Heart left ventricle (tissue), 16 donors: Measurements from ENCODE around the gene ARAP1. TPM values are rescaled to one million over a fixed set of nuclear protein-coding genes. Genes with fewer than 3 reads are reported as not detected.

Experiments used
- ATAC-seq, 4 donors: fragments of 200-7000 bp; cut with Tn5 transposase; one replicate each; pipeline ENCODE4 v1.9.1; 2020 to 2022; ENCODE audit warnings: moderate library complexity in 4 of 4, mild to moderate bottlenecking in 3 of 4, moderate number of reproducible peaks in 1 of 4
- DNase-seq, 5 donors: peaks; one replicate each; pipeline ENCODE4 v3.0.0-alpha.2; 2020
- H3K27ac ChIP-seq, 12 donors: fragments of 200-600 bp; sonication (generic) in 4 of 12; one replicate each; pipeline versions ENCODE4 v1.5.0 to v1.8.0; 2016 to 2022; ENCODE audit warnings: mild to moderate bottlenecking in 2 of 12
- H3K27me3 ChIP-seq, 9 donors: fragments of 200-600 bp; sonication (generic) in 2 of 9; one replicate each; pipeline versions ENCODE4 v1.5.1 to v1.8.0; 2016 to 2022; ENCODE audit warnings: mild to moderate bottlenecking in 3 of 9
- H3K36me3 ChIP-seq, 9 donors: fragments of 200-600 bp; sonication (generic) in 2 of 9; one replicate each; pipeline versions ENCODE4 v1.5.0 to v1.8.0; 2018 to 2022; ENCODE audit warnings: mild to moderate bottlenecking in 2 of 9
- H3K4me1 ChIP-seq, 12 donors: fragments of 200-600 bp; sonication (generic) in 4 of 12; one replicate each; pipeline versions ENCODE4 v1.5.0 to v1.8.0; 2016 to 2022; ENCODE audit warnings: mild to moderate bottlenecking in 3 of 12
- H3K4me3 ChIP-seq, 12 donors: fragments of 200-600 bp; sonication (generic) in 4 of 12; one replicate each; pipeline versions ENCODE4 v1.5.0 to v1.8.0; 2017 to 2022; ENCODE audit warnings: mild to moderate bottlenecking in 9 of 12, moderate library complexity in 4 of 12
- H3K9me3 ChIP-seq, 12 donors: fragments of 200-600 bp; sonication (generic) in 4 of 12; one replicate each; pipeline versions ENCODE4 v1.5.0 to v1.8.0; 2016 to 2022; ENCODE audit warnings: mild to moderate bottlenecking in 1 of 12
- CTCF ChIP-seq, 12 donors: fragments of 200-600 bp; sonication (generic) in 4 of 12; IDR thresholded peaks; one replicate each; pipeline versions ENCODE4 v1.5.0 to v1.8.0; 2018 to 2022; ENCODE audit warnings: antibody characterized with exemption in 12 of 12, mild to moderate bottlenecking in 5 of 12
- POLR2A ChIP-seq, 2 donors: fragments of 450-650 bp; IDR thresholded peaks; one replicate each; pipeline ENCODE4 v1.6.1; 2017; ENCODE audit warnings: antibody characterized with exemption in 2 of 2, mild to moderate bottlenecking in 2 of 2, moderate library complexity in 2 of 2
- whole genome bisulfite sequencing, 4 donors: extraction: QIAGEN DNeasy Blood & Tissue Kit in 2 of 4; methylation state at CpG; one replicate each; pipeline versions ENCODE4 v1.1.5 to v1.1.7; 2013 to 2018; 5-methylcytosine and 5-hydroxymethylcytosine counted together
- intact Hi-C, 10 donors: fragments of 100-400 bp; cut with DNase I; formaldehyde crosslinking; loops; one replicate each; pipeline versions ENCODE4 v1.11.1 to v1.14.2; 2022
- polyA plus RNA-seq, 2 donors: library from polyadenylated mRNA; stranded (reverse); fragments of 200-250 nt; gene quantifications; one replicate each; pipeline ENCODE4 v1.2.3, GENCODE V29; 2013
- total RNA-seq, 9 donors: library from RNA; depleted of rRNA in 2 of 9; stranded (reverse); fragments of >200 nt in 2 of 9; fragmentation: NEBNext Ultra II Directional in 3 of 9; extraction: Animal tissue kit (Norgen Biotek cat#: 25700) in 3 of 9; gene quantifications; one replicate each; pipeline versions ENCODE4 v1.1.0 to v1.2.4, GENCODE V29; 2016 to 2023
- donor health status: ischemic (EF 13 %, LVEDD 7.1; RV severe dilation, severe dysfunction).
- donor health status: healthy with polysubstance abuse.
- donor health status: DM: no; HTN: yes; CAD: no.
- donor health status: DM: no; HTN: no; CAD: no.
- donor health status: ischemic (EF 25% LVEDD 6.9; RV normal size, moderate dysfunction).
- donor health status: ischemic (EF 25% LVEDD 5.7; RV mildly dilated, moderate dysfunction).
- donor health status: healthy.
- donor health status: DM: yes; HTN: yes; CAD: no.
- donor health status: ischemic (EF 35%, LVEDD 5.7; RV mildly dilated, moderate dysfunction).
- donor health status: nonischemic (EF 11% LVEDD 7.7; RV severe dilation, severe dysfunction).
- donor health status: DM: yes; HTN: yes; CAD: no.
- donor health status: PGD.
- donor health status: ischemic (EF 29% LVEDD 5.4; RV normal size, mild dysfunction).
- donor health status: nonischemic (EF 23%, LVEDD 6.1; RV moderate dilation, normal function).

The ARAP1 gene
- total and polyA plus RNA-seq, 11 donors, result 35.4 to 116 (median 43.6) TPM

- peaks cover 0 to 12% (median 0%) of the 10 kb centered on the region in 9 donors for H3K36me3 ChIP-seq
- no peaks in the 10 kb centered on the region for H3K9me3 ChIP-seq
- no peak overlapping the region for H3K27ac ChIP-seq
- H3K4me3 ChIP-seq, result no peak overlapping the region
- intact Hi-C loops, result no loop called here
- ATAC-seq (peak; percentile 30 to 66 (median 49)), DNase-seq (peak in 4 of 5 donors; percentile 56 to 76 (median 64))
- TF ChIP-seq CTCF (IDR thresholded peaks at IDR 0.05) (no peak), POLR2A (IDR thresholded peaks at IDR 0.05) (no peak)
- WGBS, 4 donors, result 51 to 60% (median 55%) methylated on average over 17 of the region's 17 CpGs
- no peaks in the 10 kb centered on the region for H3K27me3 ChIP-seq
- H3K4me1 ChIP-seq, result peaks cover 0 to 25% (median 3%) of the 10 kb centered on the region in 12 donors
Observed at GRCh38 chr11:72758690-72759389, 6.6 kb upstream of the ARAP1 start.

- no peak for ATAC-seq
- WGBS, 4 donors, result 89 to 91% (median 91%) methylated on average over 6 to 7 of the region's 7 CpGs
- TF ChIP-seq CTCF (IDR thresholded peaks at IDR 0.05) (no peak), POLR2A (IDR thresholded peaks at IDR 0.05) (no peak)
Observed at GRCh38 chr11:72758304-72758689, 6.1 kb upstream of the ARAP1 start.

GRCh38 chr11:72755713-72756285, 3.6 kb upstream of the ARAP1 start:
- H3K27ac ChIP-seq, result no peak overlapping the region
- TF ChIP-seq POLR2A (IDR thresholded peaks at IDR 0.05) (no peak), CTCF (IDR thresholded peaks at IDR 0.05) (no peak)
- H3K4me3 ChIP-seq, result no peak overlapping the region
- H3K27me3 ChIP-seq, result no peaks in the 10 kb centered on the region
- peaks cover 0 to 39% (median 19%) of the 10 kb centered on the region in 12 donors for H3K4me1 ChIP-seq
- ATAC-seq (no peak), DNase-seq (no peak)
- H3K36me3 ChIP-seq, result peaks cover 0 to 12% (median 0%) of the 10 kb centered on the region in 9 donors
- intact Hi-C loops, result no loop called here
- no peaks in the 10 kb centered on the region for H3K9me3 ChIP-seq
- WGBS, 4 donors, result 91 to 100% (median 97%) methylated on average over 4 of the region's 4 CpGs

More at GRCh38 chr11:72758304-72758689, 6.1 kb upstream of the ARAP1 start:
- peaks cover 0 to 28% (median 5%) of the 10 kb centered on the region in 12 donors for H3K4me1 ChIP-seq
- H3K36me3 ChIP-seq, result peaks cover 0 to 12% (median 0%) of the 10 kb centered on the region in 9 donors
- no peaks in the 10 kb centered on the region for H3K27me3 ChIP-seq
- H3K9me3 ChIP-seq, result no peaks in the 10 kb centered on the region
- intact Hi-C loops, result no loop called here
- DNase-seq, result no peak
- no peak overlapping the region for H3K27ac ChIP-seq
- no peak overlapping the region for H3K4me3 ChIP-seq

GRCh38 chr11:72754544-72755155, 2.4 kb upstream of the ARAP1 start:
- TF ChIP-seq CTCF (IDR thresholded peaks at IDR 0.05), result no peak
- no peak for TF ChIP-seq POLR2A (IDR thresholded peaks at IDR 0.05)
- Histone ChIP-seq H3K36me3 (peaks cover 0 to 12% (median 0%) of the 10 kb centered on the region in 9 donors), H3K4me3 (no peak overlapping the region), H3K27ac (no peak overlapping the region), H3K27me3 (no peaks in the 10 kb centered on the region), H3K4me1 (peaks cover 0 to 45% (median 17%) of the 10 kb centered on the region in 12 donors), H3K9me3 (no peaks in the 10 kb centered on the region)
- ATAC-seq, result no peak
- 87 to 91% (median 88%) methylated on average over 32 to 48 of the region's 48 CpGs for WGBS, 4 donors
- DNase-seq, result peak in 1 of 5 donors; percentile 17
- intact Hi-C loops, result no loop called here
